ENCODE data around the gene BATF3. TPM values are rescaled to one million over a fixed set of nuclear protein-coding genes. Genes with fewer than 3 reads are reported as not detected.

BATF3 gene
- total RNA-seq, 1 donor from 2014 or later, result not detected

DNA sequence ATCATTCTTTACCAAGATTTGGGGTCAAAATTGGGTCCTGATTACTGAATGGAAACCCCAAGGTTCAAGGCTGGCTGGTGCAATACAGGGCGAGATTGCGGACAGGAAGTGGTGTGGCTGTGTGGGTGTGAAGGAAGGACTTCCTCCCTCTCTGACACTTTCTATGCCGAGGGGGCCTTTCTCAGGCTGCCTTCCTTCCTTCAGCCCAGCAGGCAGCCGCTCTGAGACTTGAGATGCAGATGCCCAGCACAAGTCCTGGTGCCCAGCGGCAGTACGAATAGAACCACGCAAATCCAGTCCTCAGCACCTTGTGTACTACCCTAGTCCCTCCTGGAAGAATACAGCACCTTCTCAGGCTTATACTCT lies 16.3 kb downstream of the BATF3 start:
- DNase-seq (ENCODE audit: low read depth), result no peak

DNA sequence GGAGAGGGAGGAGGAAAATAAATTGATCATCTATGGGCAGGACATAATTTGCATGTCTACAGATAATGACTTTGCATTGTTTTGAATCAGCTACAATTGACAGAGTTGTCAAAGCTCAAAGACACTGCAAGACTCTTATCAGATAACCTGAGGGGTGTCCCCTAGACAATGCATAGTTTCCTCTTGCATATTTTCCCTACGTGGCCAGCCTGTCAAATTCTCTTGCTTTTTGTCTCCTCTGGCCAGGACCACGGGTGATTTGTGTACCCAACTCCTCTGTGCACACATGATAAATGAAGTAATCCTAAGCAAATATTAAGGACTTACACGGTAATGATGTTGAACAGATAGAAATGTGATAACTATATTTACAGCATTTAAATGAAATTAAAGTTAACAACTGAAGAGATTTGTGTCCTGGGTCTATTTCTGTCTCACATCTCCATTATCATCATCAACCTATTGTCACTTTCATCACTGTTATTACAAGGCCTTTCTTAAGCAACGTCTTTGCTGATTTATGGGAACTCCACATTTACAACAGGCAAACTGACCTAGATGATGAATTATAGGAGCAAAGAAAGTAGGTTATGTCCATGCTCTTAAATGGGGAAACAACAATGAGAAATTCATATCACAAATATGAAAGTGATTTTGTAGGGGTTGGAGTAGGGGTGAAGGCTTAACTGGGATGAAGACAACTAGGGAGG lies 18.8 kb downstream of the BATF3 start:
- DNase-seq (ENCODE audit: low read depth), result no peak
- no peak overlapping the region for H3K4me3 ChIP-seq (ENCODE audit: low read depth, low read length)
- TF ChIP-seq, protein P1, sequence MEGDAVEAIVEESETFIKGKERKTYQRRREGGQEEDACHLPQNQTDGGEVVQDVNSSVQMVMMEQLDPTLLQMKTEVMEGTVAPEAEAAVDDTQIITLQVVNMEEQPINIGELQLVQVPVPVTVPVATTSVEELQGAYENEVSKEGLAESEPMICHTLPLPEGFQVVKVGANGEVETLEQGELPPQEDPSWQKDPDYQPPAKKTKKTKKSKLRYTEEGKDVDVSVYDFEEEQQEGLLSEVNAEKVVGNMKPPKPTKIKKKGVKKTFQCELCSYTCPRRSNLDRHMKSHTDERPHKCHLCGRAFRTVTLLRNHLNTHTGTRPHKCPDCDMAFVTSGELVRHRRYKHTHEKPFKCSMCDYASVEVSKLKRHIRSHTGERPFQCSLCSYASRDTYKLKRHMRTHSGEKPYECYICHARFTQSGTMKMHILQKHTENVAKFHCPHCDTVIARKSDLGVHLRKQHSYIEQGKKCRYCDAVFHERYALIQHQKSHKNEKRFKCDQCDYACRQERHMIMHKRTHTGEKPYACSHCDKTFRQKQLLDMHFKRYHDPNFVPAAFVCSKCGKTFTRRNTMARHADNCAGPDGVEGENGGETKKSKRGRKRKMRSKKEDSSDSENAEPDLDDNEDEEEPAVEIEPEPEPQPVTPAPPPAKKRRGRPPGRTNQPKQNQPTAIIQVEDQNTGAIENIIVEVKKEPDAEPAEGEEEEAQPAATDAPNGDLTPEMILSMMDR (conservative IDR thresholded peaks at IDR 0.05; ENCODE audit: low read depth, low read length), result no peak

More for the DNA sequence above, 16.3 kb downstream of the BATF3 start:
- H3K4me3 ChIP-seq (ENCODE audit: low read depth, low read length), result no peak overlapping the region
- TF ChIP-seq, protein P1 (conservative IDR thresholded peaks at IDR 0.05; ENCODE audit: low read depth, low read length), result no peak

DNA sequence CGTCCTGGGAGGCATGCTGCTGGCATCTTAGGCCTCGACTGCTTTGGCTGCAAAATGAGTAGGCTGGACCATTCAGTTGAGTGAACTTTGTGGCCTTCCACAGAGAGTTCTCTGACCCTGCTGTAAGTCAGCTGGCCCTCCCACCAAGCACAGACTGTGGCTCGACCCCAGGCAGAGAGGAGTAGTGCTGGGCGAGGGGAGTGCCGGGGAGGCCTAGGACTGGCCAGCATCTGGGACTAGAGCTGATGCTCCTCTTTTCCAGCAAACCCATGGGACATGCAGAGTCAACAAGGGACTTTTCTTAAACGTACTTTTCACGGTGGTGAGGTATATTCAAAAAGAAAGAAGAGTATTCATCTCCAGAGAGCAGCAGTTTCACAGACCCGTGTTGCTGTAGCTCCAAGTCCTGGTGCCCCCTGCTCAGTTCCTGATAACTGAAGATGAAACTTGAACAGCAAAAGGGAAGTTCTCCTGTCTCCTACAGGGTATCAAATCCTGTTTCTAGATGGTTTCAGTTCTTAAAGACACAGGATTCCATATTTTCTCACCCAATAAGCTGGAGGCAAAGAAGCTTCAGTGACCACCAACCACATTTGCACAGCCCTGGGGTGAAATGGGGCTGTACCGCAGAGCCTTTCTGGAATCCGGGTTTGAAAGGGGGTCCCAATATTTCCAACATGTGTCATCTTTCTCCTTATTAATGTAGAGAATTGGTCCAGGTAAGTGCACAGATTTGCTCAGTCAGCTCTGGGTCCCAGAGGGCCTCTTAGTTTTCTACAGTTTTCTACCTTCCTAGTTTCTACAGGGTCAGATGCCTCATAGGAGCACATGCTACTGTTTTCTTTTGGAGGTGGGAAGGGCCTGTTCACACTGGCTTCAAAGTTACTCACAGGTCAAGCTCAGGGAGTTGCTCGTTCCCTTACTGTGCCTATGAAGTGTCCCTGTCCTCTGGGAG lies 20.9 kb downstream of the BATF3 start:
- no peak for DNase-seq (ENCODE audit: low read depth)
- TF ChIP-seq, protein P1 (conservative IDR thresholded peaks at IDR 0.05; ENCODE audit: low read depth, low read length), result no peak

DNA sequence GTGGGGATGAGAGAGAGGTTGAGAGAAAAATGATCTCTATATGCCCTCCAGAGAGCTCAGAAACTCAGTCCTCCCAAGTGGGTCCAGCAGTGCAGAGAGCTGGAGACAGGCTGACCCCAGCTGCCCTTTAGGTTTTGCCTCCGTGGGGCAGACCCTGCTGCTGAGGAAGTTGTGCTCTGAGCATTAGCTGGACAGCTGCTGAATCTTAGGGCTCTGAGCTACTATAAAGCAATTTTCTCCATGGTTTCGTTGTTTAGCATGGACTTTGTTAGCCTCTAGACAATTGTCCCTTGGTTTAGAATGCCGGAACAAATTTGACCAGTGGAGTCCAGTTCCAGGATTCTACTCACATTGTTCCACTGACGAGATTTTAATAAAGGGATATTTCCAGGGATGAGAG lies 22.1 kb downstream of the BATF3 start:
- no peak for DNase-seq (ENCODE audit: low read depth)
- TF ChIP-seq, protein P1 (conservative IDR thresholded peaks at IDR 0.05; ENCODE audit: low read depth, low read length), result no peak
- H3K4me3 ChIP-seq (ENCODE audit: low read depth, low read length), result no peak overlapping the region

More for the DNA sequence above, 20.9 kb downstream of the BATF3 start:
- no peak overlapping the region for H3K4me3 ChIP-seq (ENCODE audit: low read depth, low read length)

DNA sequence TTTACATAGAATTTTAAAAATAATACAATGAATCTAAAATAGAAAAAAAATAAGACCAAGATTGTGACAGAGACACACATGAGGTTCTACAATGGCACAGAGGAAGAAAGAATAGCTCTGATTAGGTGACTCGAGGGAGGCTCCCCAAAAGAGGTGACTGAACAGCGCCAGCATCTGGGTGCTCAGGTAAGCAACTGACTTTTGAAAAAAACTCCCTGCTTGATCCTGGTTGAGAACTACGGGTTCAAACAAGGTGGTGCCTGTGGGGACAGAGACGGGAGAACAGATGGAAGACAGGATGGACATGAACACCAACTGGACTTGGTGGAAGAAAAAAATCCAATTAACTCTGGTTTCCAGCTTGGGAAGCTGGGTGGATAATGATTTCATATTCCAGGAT lies 22.5 kb downstream of the BATF3 start:
- DNase-seq (ENCODE audit: low read depth), result no peak
- TF ChIP-seq, protein P1 (conservative IDR thresholded peaks at IDR 0.05; ENCODE audit: low read depth, low read length), result no peak
- H3K4me3 ChIP-seq (ENCODE audit: low read depth, low read length), result no peak overlapping the region

DNA sequence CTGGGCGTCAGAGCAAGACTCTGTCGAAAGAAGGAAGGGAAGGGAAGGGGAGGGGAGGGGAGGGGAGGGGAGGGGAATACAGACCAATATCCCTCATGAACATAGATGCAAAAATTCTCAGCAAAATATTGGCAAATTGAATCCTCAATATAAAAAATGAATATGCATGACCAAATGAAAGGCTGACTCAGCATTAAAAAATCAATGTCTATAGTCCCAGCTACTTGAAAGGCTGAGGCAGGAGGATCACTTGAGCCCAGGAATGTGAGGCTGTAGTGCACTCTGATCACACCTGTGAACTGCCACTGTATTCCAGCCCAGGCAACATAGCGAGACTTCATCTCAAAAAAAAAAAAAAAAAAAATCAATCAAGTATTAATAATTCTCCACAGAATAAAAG lies 24.0 kb downstream of the BATF3 start:
- no peak overlapping the region for H3K4me3 ChIP-seq (ENCODE audit: low read depth, low read length)
- TF ChIP-seq, protein P1 (conservative IDR thresholded peaks at IDR 0.05; ENCODE audit: low read depth, low read length), result no peak
- DNase-seq (ENCODE audit: low read depth), result no peak
